ENCODE results near the gene PRDM10.

DNA sequence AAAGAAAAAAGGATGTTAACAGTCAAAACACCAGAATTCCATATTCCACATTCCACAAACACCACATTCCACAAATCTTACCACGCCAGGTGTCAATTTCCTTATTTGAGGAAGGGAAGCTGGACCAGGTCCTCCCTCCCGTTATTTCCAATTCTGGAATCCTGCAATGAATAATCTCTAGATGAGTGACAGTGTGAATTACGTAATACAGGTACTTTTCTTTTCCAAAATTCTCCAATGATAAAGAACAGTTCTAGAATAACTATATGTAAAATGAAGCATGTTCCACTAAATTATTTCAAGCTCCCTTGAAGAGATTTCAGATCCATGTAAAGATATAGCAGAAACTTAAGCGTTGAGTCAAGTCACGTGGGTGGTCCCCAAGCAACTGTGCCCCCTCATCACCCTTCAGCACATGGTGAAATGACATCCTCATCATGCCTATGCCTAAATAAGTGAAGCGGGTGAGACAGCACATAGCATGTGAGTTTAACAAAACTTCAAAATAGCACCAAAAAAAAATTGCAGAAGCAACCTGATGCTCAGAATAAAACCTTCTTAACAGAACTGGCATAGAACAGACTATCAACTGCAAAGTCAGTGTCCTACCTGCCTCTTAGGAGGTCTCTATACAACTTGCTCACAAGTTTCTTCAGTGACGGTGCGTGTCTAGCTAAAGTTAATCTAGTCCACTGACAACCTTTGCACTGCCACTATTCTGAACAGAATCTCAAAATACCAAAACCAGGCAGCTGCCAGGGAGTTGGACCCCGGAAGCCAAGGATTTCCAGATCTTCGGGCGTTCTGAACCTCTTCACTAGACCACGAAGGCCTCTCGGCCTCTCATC is 108.1 kb downstream of the PRDM10 start:
- TF ChIP-seq, protein P1, sequence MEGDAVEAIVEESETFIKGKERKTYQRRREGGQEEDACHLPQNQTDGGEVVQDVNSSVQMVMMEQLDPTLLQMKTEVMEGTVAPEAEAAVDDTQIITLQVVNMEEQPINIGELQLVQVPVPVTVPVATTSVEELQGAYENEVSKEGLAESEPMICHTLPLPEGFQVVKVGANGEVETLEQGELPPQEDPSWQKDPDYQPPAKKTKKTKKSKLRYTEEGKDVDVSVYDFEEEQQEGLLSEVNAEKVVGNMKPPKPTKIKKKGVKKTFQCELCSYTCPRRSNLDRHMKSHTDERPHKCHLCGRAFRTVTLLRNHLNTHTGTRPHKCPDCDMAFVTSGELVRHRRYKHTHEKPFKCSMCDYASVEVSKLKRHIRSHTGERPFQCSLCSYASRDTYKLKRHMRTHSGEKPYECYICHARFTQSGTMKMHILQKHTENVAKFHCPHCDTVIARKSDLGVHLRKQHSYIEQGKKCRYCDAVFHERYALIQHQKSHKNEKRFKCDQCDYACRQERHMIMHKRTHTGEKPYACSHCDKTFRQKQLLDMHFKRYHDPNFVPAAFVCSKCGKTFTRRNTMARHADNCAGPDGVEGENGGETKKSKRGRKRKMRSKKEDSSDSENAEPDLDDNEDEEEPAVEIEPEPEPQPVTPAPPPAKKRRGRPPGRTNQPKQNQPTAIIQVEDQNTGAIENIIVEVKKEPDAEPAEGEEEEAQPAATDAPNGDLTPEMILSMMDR (IDR thresholded peaks at IDR 0.05; ENCODE audit: low read length), result no peak
- no peak for TF ChIP-seq EZH2 (IDR thresholded peaks at IDR 0.05; ENCODE audit: borderline replicate concordance, low read length)

Measured in OCI-LY1 (cell line).